GM23248 (cell line): Measurements from ENCODE around the gene NR2C1.

Experiments
- EZH2 ChIP-seq: fragments of 200-600 bp; sonication (generic); IDR thresholded peaks from 2 replicates; pipeline ENCODE4 v1.6.1; 2018; ENCODE audit warnings: antibody characterized with exemption, mild to moderate bottlenecking; ENCODE audit not compliant: insufficient read depth, poor library complexity, severe bottlenecking
- EZH2phosphoT487 ChIP-seq: fragments of 200-600 bp; sonication (generic); IDR thresholded peaks from 2 replicates; pipeline ENCODE4 v1.6.1; 2018; ENCODE audit warnings: antibody characterized with exemption, moderate library complexity, mild to moderate bottlenecking, low read depth; ENCODE audit not compliant: insufficient read depth

DNA sequence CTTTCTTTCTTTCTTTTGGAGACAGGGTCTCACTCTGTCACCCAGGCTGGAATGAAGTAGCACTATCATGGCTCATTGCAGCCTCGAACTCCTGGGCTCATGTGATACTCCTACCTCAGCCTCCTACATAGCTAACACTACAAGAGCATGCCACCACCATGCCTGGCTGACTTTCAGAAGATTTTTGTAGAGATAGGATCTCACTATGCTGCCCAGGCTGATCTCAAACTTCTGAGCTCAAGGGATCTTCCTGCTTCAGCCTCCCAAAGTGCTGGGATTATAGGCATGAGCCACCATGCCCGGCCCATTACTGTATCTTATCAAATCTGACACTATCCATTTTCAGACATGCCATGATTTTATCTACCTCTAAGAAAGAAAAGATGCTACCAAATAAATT lies 101.5 kb downstream of the NR2C1 start:
- TF ChIP-seq EZH2phosphoT487 = no peak
- TF ChIP-seq EZH2 = no peak
